Brain microvascular endothelial cell (primary cell): Measurements from ENCODE around the gene GABRD.

Source experiments
- DNase-seq: peaks from one replicate; pipeline ENCODE4 v3.0.0-alpha.2; 2020
- H3K27ac ChIP-seq: fragments of 250-450 bp; sonication (Bioruptor Pico); 2 replicates; pipeline ENCODE4 v1.5.1; 2020; ENCODE audit warnings: mild to moderate bottlenecking, moderate library complexity
- H3K27me3 ChIP-seq: fragments of 250-450 bp; sonication (Bioruptor Pico); replicated peaks from 2 replicates; pipeline ENCODE4 v1.5.1; 2020; ENCODE audit warnings: mild to moderate bottlenecking
- H3K36me3 ChIP-seq: fragments of 250-450 bp; sonication (Bioruptor Pico); replicated peaks from 2 replicates; pipeline ENCODE4 v1.5.1; 2020; ENCODE audit warnings: mild to moderate bottlenecking
- H3K4me3 ChIP-seq: 2 replicates; pipeline ENCODE4 v1.5.1; 2011; ENCODE audit warnings: low read depth, mild to moderate bottlenecking, control low read depth, low read length, moderate library complexity
- CTCF ChIP-seq: IDR thresholded peaks from 2 replicates; pipeline ENCODE4 v1.5.1; 2011; ENCODE audit warnings: low read depth, mild to moderate bottlenecking, moderate library complexity, low read length, control low read depth, inconsistent platforms; ENCODE audit errors: missing control alignments
- in situ Hi-C: cut with HindIII; loops from 2 replicates; pipeline ENCODE4 v1.10.0; 2017; ENCODE audit warnings: low sequenced_read_pairs, low pct_ligation_motif_present

GABRD gene

GRCh38 chr1:1997576-1997975 is 21.6 kb upstream of the GABRD start:
- in situ Hi-C loops: no loop called here
- Histone ChIP-seq H3K27ac (no peak overlapping the region), H3K27me3 (no peaks in the 10 kb centered on the region), H3K4me3 (no peak overlapping the region), H3K36me3 (no peaks in the 10 kb centered on the region)
- no peak for DNase-seq
- no peak for TF ChIP-seq CTCF

GRCh38 chr1:2000432-2000831 is 18.7 kb upstream of the GABRD start:
- H3K27me3 ChIP-seq: peaks cover 17% of the 10 kb centered on the region
- no peak overlapping the region for H3K4me3 ChIP-seq
- no peak for TF ChIP-seq CTCF
- no peaks in the 10 kb centered on the region for H3K36me3 ChIP-seq
- no peak for DNase-seq
- in situ Hi-C loops: no loop called here
- H3K27ac ChIP-seq: no peak overlapping the region

- Histone ChIP-seq H3K36me3 (no peaks in the 10 kb centered on the region), H3K4me3 (no peak overlapping the region), H3K27ac (no peak overlapping the region), H3K27me3 (peaks cover 18% of the 10 kb centered on the region)
- in situ Hi-C loops: no loop called here
- no peak for DNase-seq
- no peak for TF ChIP-seq CTCF
These were observed 18.3 kb upstream of the GABRD start for GRCh38 chr1:2000850-2001249.

GRCh38 chr1:2001773-2002411 is 17.3 kb upstream of the GABRD start:
- in situ Hi-C loops: no loop called here
- no peak overlapping the region for H3K4me3 ChIP-seq
- H3K27me3 ChIP-seq: peaks cover 18% of the 10 kb centered on the region
- no peaks in the 10 kb centered on the region for H3K36me3 ChIP-seq
- H3K27ac ChIP-seq: no peak overlapping the region
- no peak for DNase-seq
- TF ChIP-seq CTCF: no peak

GRCh38 chr1:2003541-2004131 is 15.5 kb upstream of the GABRD start, which contains the start of gene CFAP74:
Gene CFAP74, minus strand, starts transcription at chr1:2003786. Its CDS starts 12,830 bp downstream, at chr1:1990956.
- Histone ChIP-seq H3K27me3 (peaks cover 18% of the 10 kb centered on the region), H3K36me3 (no peaks in the 10 kb centered on the region), H3K27ac (no peak within 1 kb of the TSS), H3K4me3 (peak within 1 kb of the TSS; percentile 39)
- DNase-seq: peak; percentile 17
- TF ChIP-seq CTCF: no peak
- in situ Hi-C loops: no loop called here
